Measurements from ENCODE around the gene PPFIBP2. TPM values are rescaled to one million over a fixed set of nuclear protein-coding genes. Genes with fewer than 3 reads are reported as not detected.
A peak's percentile ranks its signal among the peaks of the same experiment; 100 is the strongest.

PPFIBP2 gene
- total and polyA plus RNA-seq, 4 donors: 7.7 to 51.3 (median 18.6) TPM

DNA sequence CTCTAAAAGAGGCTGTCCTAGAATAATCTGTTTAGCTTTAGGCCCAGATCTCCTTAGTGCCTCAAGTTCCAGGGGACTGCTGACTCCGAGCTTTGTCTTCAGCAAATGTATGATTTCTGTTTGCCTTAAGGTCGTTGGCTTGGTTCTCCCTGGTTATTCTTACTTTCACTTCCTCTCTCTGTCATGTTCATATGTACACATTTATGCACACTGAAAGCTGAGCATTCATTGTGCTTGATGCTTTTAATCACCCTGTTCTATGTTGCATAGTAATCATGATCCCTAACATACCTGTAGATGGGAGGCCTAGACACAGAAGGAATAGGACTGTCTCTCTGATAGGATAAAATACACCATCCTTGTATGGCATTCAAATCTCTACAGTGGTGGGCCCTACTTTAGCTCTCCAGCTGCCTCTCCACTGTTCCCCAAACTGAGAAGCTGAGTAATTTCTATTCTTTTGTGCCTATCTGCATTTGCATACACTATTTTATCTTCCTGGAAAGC lies 7.2 kb downstream of the PPFIBP2 start:
- ATAC-seq (ENCODE audit: insufficient read depth, low FRiP score): no peak
- TF ChIP-seq, protein P1, sequence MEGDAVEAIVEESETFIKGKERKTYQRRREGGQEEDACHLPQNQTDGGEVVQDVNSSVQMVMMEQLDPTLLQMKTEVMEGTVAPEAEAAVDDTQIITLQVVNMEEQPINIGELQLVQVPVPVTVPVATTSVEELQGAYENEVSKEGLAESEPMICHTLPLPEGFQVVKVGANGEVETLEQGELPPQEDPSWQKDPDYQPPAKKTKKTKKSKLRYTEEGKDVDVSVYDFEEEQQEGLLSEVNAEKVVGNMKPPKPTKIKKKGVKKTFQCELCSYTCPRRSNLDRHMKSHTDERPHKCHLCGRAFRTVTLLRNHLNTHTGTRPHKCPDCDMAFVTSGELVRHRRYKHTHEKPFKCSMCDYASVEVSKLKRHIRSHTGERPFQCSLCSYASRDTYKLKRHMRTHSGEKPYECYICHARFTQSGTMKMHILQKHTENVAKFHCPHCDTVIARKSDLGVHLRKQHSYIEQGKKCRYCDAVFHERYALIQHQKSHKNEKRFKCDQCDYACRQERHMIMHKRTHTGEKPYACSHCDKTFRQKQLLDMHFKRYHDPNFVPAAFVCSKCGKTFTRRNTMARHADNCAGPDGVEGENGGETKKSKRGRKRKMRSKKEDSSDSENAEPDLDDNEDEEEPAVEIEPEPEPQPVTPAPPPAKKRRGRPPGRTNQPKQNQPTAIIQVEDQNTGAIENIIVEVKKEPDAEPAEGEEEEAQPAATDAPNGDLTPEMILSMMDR (IDR thresholded peaks at IDR 0.05; ENCODE audit: control extremely low read depth, extremely low read depth): no peak
- 0% methylated on average over 2 of the region's 2 CpGs for WGBS, 2 donors
- peaks cover 0 to 8% (median 4%) of the 10 kb centered on the region in 5 donors for H3K4me1 ChIP-seq (ENCODE audit: control insufficient read depth in 5 of 5, insufficient read depth in 5 of 5, low read length in 5 of 5)
- DNase-seq: peak in 2 of 3 donors; percentile 14 to 16
- H3K27me3 ChIP-seq (ENCODE audit: control insufficient read depth in 3 of 3, insufficient read depth in 3 of 3, low read length in 2 of 3): peaks cover 0 to 2% (median 0%) of the 10 kb centered on the region in 3 donors
- no peak overlapping the region for H3K9ac ChIP-seq (ENCODE audit: insufficient read depth in 1 of 2, low read length in 2 of 2)
- no peak overlapping the region for H3K27ac ChIP-seq (ENCODE audit: low read depth in 1 of 2, low read length in 1 of 2)
- H3K36me3 ChIP-seq (ENCODE audit: control insufficient read depth in 4 of 4, insufficient read depth in 4 of 4, low read length in 4 of 4): no peaks in the 10 kb centered on the region
- no peaks in the 10 kb centered on the region for H3K9me3 ChIP-seq (ENCODE audit: control insufficient read depth in 4 of 4, insufficient read depth in 3 of 4, low read length in 3 of 4)
- no peak overlapping the region for H3K4me3 ChIP-seq

DNA sequence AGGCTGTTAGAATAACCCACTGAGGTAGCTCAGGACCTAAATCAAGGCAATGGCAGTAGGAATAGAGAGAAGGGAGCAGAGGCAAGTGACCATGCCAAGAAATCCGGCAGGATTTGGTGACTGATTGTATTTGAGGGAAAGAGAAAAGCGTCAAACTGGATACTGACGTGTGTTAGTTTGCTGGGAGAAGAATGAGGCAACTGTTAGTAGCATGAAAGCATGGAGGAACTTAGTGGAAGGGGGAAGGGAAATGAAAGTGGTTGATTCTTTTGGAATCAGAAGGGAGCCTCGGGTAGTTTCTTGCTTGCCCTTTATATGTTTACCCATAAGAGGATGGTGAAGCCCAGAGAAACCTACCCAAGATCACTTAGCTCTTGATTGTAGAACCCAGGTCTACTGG lies 8.3 kb downstream of the PPFIBP2 start:
- DNase-seq (no peak), ATAC-seq (ENCODE audit: insufficient read depth, low FRiP score) (no peak)
- no peak overlapping the region for H3K9ac ChIP-seq (ENCODE audit: insufficient read depth in 1 of 2, low read length in 2 of 2)
- H3K27me3 ChIP-seq (ENCODE audit: control insufficient read depth in 3 of 3, insufficient read depth in 3 of 3, low read length in 2 of 3): no peaks in the 10 kb centered on the region
- 60 to 62% methylated on average over 4 of the region's 4 CpGs for WGBS, 2 donors
- no peaks in the 10 kb centered on the region for H3K9me3 ChIP-seq (ENCODE audit: control insufficient read depth in 4 of 4, insufficient read depth in 3 of 4, low read length in 3 of 4)
- no peak overlapping the region for H3K4me3 ChIP-seq
- no peaks in the 10 kb centered on the region for H3K36me3 ChIP-seq (ENCODE audit: control insufficient read depth in 4 of 4, insufficient read depth in 4 of 4, low read length in 4 of 4)
- TF ChIP-seq, protein P1 (IDR thresholded peaks at IDR 0.05; ENCODE audit: control extremely low read depth, extremely low read depth): no peak
- no peak overlapping the region for H3K27ac ChIP-seq (ENCODE audit: low read depth in 1 of 2, low read length in 1 of 2)
- H3K4me1 ChIP-seq (ENCODE audit: control insufficient read depth in 5 of 5, insufficient read depth in 5 of 5, low read length in 5 of 5): peaks cover 0 to 8% (median 4%) of the 10 kb centered on the region in 5 donors

DNA sequence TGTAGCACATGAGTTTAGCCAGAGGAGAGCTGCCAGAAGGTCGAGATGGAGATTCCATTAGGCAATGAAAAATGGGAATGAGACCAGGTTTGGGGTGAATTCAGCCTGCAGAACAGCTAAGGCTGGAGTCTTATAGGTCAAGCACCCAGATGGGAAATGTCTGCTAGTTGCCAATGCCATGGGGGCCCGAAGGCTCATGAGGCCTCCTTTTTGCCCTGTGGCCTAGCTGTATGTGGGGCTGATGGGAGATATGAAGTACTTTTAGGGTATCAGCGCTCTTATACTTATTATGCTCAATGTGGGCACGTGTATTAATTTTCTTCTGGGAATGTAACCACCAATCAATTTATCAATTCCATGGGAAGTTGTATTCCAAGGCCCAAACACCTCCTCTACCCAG lies 8.7 kb downstream of the PPFIBP2 start:
- Histone ChIP-seq H3K27me3 (ENCODE audit: control insufficient read depth in 3 of 3, insufficient read depth in 3 of 3, low read length in 2 of 3) (no peaks in the 10 kb centered on the region), H3K4me1 (ENCODE audit: control insufficient read depth in 5 of 5, insufficient read depth in 5 of 5, low read length in 5 of 5) (peaks cover 0 to 8% (median 4%) of the 10 kb centered on the region in 5 donors), H3K36me3 (ENCODE audit: control insufficient read depth in 4 of 4, insufficient read depth in 4 of 4, low read length in 4 of 4) (no peaks in the 10 kb centered on the region), H3K4me3 (no peak overlapping the region), H3K27ac (ENCODE audit: low read depth in 1 of 2, low read length in 1 of 2) (no peak overlapping the region), H3K9me3 (ENCODE audit: control insufficient read depth in 4 of 4, insufficient read depth in 3 of 4, low read length in 3 of 4) (no peaks in the 10 kb centered on the region), H3K9ac (ENCODE audit: insufficient read depth in 1 of 2, low read length in 2 of 2) (no peak overlapping the region)
- DNase-seq: no peak
- ATAC-seq (ENCODE audit: insufficient read depth, low FRiP score): no peak
- TF ChIP-seq, protein P1 (IDR thresholded peaks at IDR 0.05; ENCODE audit: control extremely low read depth, extremely low read depth): no peak
- WGBS, 2 donors: 91 to 94% methylated on average over 4 of the region's 4 CpGs

Measured in lung (tissue), 12 donors.